ENCODE data around the gene CCR5AS.

CCR5AS gene

DNA sequence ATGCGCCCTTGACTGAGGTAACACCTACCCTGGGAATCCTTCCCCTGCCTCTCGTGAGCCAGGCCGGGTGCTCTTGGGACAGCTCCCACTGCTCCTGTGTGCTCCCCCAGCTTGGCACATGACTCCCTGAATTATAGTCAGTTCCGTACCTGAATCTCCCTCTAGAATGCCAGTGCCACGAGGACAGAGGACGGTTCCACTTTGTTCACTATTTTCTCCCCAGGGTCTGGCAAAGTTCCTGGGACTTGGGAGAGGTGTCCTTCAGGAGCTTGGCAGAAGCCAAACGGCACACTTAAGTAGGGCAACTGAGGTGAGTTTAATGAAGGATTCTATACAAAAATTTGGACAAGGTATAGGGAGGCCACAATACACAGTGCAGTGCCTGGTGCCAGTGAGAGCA, 9.8 kb downstream of the CCR5AS start:
- Histone ChIP-seq H3K9me2 (ENCODE audit: insufficient read depth, low read length) (no peaks in the 10 kb centered on the region), H4K20me1 (ENCODE audit: insufficient read depth) (no peaks in the 10 kb centered on the region), H3K27me3 (ENCODE audit: insufficient read depth, low read depth, low read length) (no peaks in the 10 kb centered on the region), H3K27ac (ENCODE audit: low read length) (no peak overlapping the region), H2AFZ (ENCODE audit: low read depth, low read length) (no peak overlapping the region), H3K9ac (ENCODE audit: low read length) (no peak overlapping the region), H3K79me2 (replicated peaks; ENCODE audit: insufficient read depth, low read length) (no peaks in the 10 kb centered on the region), H3K36me3 (ENCODE audit: insufficient read depth, low read length) (no peaks in the 10 kb centered on the region), H3K4me3 (ENCODE audit: low read length) (no peak overlapping the region), H3F3A (ENCODE audit: insufficient read depth, low read length, poor library complexity, severe bottlenecking) (no peaks in the 10 kb centered on the region), H3K4me2 (ENCODE audit: low read length) (no peak overlapping the region), H3K9me3 (ENCODE audit: low read length) (no peaks in the 10 kb centered on the region)
- TF ChIP-seq EZH2 (IDR thresholded peaks at IDR 0.05; ENCODE audit: borderline replicate concordance, insufficient read depth, low read length, poor library complexity, severe bottlenecking) (no peak), EP300 (conservative IDR thresholded peaks at IDR 0.05; ENCODE audit: poor library complexity, severe bottlenecking) (no peak), SMC3 (conservative IDR thresholded peaks at IDR 0.05; ENCODE audit: poor library complexity) (no peak), MXI1 (conservative IDR thresholded peaks at IDR 0.05; ENCODE audit: poor library complexity, severe bottlenecking) (no peak), RAD21 (conservative IDR thresholded peaks at IDR 0.05) (no peak), TAF1 (IDR thresholded peaks at IDR 0.05; ENCODE audit: low read depth) (no peak), POLR2AphosphoS5 (IDR thresholded peaks at IDR 0.05) (no peak)
- TF ChIP-seq, protein P1, sequence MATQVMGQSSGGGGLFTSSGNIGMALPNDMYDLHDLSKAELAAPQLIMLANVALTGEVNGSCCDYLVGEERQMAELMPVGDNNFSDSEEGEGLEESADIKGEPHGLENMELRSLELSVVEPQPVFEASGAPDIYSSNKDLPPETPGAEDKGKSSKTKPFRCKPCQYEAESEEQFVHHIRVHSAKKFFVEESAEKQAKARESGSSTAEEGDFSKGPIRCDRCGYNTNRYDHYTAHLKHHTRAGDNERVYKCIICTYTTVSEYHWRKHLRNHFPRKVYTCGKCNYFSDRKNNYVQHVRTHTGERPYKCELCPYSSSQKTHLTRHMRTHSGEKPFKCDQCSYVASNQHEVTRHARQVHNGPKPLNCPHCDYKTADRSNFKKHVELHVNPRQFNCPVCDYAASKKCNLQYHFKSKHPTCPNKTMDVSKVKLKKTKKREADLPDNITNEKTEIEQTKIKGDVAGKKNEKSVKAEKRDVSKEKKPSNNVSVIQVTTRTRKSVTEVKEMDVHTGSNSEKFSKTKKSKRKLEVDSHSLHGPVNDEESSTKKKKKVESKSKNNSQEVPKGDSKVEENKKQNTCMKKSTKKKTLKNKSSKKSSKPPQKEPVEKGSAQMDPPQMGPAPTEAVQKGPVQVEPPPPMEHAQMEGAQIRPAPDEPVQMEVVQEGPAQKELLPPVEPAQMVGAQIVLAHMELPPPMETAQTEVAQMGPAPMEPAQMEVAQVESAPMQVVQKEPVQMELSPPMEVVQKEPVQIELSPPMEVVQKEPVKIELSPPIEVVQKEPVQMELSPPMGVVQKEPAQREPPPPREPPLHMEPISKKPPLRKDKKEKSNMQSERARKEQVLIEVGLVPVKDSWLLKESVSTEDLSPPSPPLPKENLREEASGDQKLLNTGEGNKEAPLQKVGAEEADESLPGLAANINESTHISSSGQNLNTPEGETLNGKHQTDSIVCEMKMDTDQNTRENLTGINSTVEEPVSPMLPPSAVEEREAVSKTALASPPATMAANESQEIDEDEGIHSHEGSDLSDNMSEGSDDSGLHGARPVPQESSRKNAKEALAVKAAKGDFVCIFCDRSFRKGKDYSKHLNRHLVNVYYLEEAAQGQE (IDR thresholded peaks at IDR 0.05; ENCODE audit: borderline replicate concordance): no peak
- TF ChIP-seq, protein P2, sequence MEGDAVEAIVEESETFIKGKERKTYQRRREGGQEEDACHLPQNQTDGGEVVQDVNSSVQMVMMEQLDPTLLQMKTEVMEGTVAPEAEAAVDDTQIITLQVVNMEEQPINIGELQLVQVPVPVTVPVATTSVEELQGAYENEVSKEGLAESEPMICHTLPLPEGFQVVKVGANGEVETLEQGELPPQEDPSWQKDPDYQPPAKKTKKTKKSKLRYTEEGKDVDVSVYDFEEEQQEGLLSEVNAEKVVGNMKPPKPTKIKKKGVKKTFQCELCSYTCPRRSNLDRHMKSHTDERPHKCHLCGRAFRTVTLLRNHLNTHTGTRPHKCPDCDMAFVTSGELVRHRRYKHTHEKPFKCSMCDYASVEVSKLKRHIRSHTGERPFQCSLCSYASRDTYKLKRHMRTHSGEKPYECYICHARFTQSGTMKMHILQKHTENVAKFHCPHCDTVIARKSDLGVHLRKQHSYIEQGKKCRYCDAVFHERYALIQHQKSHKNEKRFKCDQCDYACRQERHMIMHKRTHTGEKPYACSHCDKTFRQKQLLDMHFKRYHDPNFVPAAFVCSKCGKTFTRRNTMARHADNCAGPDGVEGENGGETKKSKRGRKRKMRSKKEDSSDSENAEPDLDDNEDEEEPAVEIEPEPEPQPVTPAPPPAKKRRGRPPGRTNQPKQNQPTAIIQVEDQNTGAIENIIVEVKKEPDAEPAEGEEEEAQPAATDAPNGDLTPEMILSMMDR (IDR thresholded peaks at IDR 0.05; ENCODE audit: poor library complexity, severe bottlenecking): no peak

DNA sequence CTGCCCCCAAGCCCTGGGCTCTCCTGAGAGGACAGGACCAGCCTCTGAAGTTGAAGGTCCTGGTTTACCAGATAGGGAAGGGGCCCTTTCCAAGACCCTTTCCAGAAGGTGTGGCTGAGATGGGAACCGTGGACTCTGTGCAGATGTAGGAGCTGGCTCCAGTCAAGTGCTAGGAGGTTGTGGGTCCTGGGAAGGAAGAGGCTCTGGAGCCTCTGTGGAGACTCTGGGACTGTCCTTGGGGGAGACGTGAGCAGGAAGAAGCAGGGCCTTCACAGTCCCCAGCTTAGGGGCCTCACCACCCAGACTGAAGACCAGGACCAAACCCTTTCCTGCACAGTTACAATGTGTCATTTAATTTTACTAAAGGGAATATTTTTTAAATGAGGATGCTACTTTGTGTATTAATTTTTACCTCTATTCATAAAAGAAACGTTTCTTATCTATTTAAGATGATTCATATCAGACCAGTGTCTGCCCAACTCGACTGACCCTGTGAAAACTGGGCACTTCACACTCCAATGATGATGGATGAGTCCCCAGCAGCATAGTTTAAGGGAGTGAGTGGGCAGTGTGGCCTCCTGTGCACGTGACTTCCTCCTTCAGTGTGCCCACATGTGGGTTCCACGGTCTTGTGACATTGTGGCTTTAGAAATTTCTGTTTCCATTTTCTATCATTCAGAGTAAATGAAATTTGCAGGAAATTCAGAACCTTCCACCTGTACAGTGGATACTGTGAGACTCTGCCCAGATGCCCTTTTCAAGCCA, 10.9 kb downstream of the CCR5AS start:
- H3K27me3 ChIP-seq (ENCODE audit: insufficient read depth, low read depth, low read length): no peaks in the 10 kb centered on the region
- no peak overlapping the region for H3K9ac ChIP-seq (ENCODE audit: low read length)
- H3K36me3 ChIP-seq (ENCODE audit: insufficient read depth, low read length): no peaks in the 10 kb centered on the region
- H4K20me1 ChIP-seq (ENCODE audit: insufficient read depth): no peaks in the 10 kb centered on the region
- no peak overlapping the region for H2AFZ ChIP-seq (ENCODE audit: low read depth, low read length)
- H3K4me3 ChIP-seq (ENCODE audit: low read length): no peak overlapping the region
- TF ChIP-seq SMC3 (conservative IDR thresholded peaks at IDR 0.05; ENCODE audit: poor library complexity) (no peak), POLR2AphosphoS5 (IDR thresholded peaks at IDR 0.05) (no peak)
- TF ChIP-seq, protein P1 (IDR thresholded peaks at IDR 0.05; ENCODE audit: borderline replicate concordance): no peak
- H3K9me3 ChIP-seq (ENCODE audit: low read length): no peaks in the 10 kb centered on the region
- H3K9me2 ChIP-seq (ENCODE audit: insufficient read depth, low read length): no peaks in the 10 kb centered on the region
- no peaks in the 10 kb centered on the region for H3K79me2 ChIP-seq (replicated peaks; ENCODE audit: insufficient read depth, low read length)
- H3K27ac ChIP-seq (ENCODE audit: low read length): no peak overlapping the region
- H3F3A ChIP-seq (ENCODE audit: insufficient read depth, low read length, poor library complexity, severe bottlenecking): no peaks in the 10 kb centered on the region
- H3K4me2 ChIP-seq (ENCODE audit: low read length): no peak overlapping the region
